ENCODE results near the gene ATP5ME.

ATP5ME gene

GRCh38 chr4:628821-629635 is 45.0 kb downstream of the ATP5ME start:
- TF ChIP-seq GATA1 (IDR thresholded peaks at IDR 0.05; ENCODE audit: low read depth, low read length): no peak
- TF ChIP-seq POLR2A (IDR thresholded peaks at IDR 0.05; ENCODE audit: low read length): no peak
- DNase-seq: no peak

- TF ChIP-seq POLR2A (IDR thresholded peaks at IDR 0.05; ENCODE audit: low read length) (no peak), GATA1 (IDR thresholded peaks at IDR 0.05; ENCODE audit: low read depth, low read length) (no peak)
- DNase-seq: no peak
Measured at GRCh38 chr4:628311-628741, 45.8 kb downstream of the ATP5ME start.

- TF ChIP-seq POLR2A (IDR thresholded peaks at IDR 0.05; ENCODE audit: low read length) (no peak), GATA1 (IDR thresholded peaks at IDR 0.05; ENCODE audit: low read depth, low read length) (no peak)
- DNase-seq: no peak
Measured at GRCh38 chr4:627347-628125, 46.5 kb downstream of the ATP5ME start.

GRCh38 chr4:626201-627091 is 47.6 kb downstream of the ATP5ME start:
- DNase-seq: no peak
- no peak for TF ChIP-seq GATA1 (IDR thresholded peaks at IDR 0.05; ENCODE audit: low read depth, low read length)
- no peak for TF ChIP-seq POLR2A (IDR thresholded peaks at IDR 0.05; ENCODE audit: low read length)

- TF ChIP-seq GATA1 (IDR thresholded peaks at IDR 0.05; ENCODE audit: low read depth, low read length) (no peak), POLR2A (IDR thresholded peaks at IDR 0.05; ENCODE audit: low read length) (no peak)
- DNase-seq: no peak
Measured at GRCh38 chr4:625631-626161, 48.4 kb downstream of the ATP5ME start.

GRCh38 chr4:624705-625590 is 49.1 kb downstream of the ATP5ME start, which contains the start of gene PDE6B:
Gene PDE6B, plus strand, starts transcription at chr4:625573. Its CDS starts 54 bp downstream, at chr4:625627.
- no peak for DNase-seq
- TF ChIP-seq POLR2A (IDR thresholded peaks at IDR 0.05; ENCODE audit: low read length): no peak
- no peak for TF ChIP-seq GATA1 (IDR thresholded peaks at IDR 0.05; ENCODE audit: low read depth, low read length)

- no peak for TF ChIP-seq GATA1 (IDR thresholded peaks at IDR 0.05; ENCODE audit: low read depth, low read length)
- no peak for TF ChIP-seq POLR2A (IDR thresholded peaks at IDR 0.05; ENCODE audit: low read length)
Measured at GRCh38 chr4:623914-624566, 50.0 kb downstream of the ATP5ME start.

GRCh38 chr4:622996-623913 is 50.8 kb downstream of the ATP5ME start:
- no peak for DNase-seq
- no peak for TF ChIP-seq GATA1 (IDR thresholded peaks at IDR 0.05; ENCODE audit: low read depth, low read length)
- TF ChIP-seq POLR2A (IDR thresholded peaks at IDR 0.05; ENCODE audit: low read length): no peak

More at GRCh38 chr4:623914-624566, 50.0 kb downstream of the ATP5ME start:
- DNase-seq: peak in 1 of 2 experiments; percentile 26

Data from erythroblast (primary cell).